Ascending aorta (tissue), 2 donors: Measurements from ENCODE around the gene NR4A3. TPM values are rescaled to one million over a fixed set of nuclear protein-coding genes. Genes with fewer than 3 reads are reported as not detected.

Experiments
- DNase-seq, 2 donors: peaks; one replicate each; pipeline ENCODE4 v3.0.0-alpha.2; 2019; ENCODE audit warnings: low spot score in 2 of 2
- H3K27ac ChIP-seq, 2 donors: fragments of 200-600 bp; sonication (generic); one replicate each; pipeline ENCODE4 v1.5.1; 2016 to 2017; ENCODE audit warnings: mild to moderate bottlenecking in 1 of 2
- H3K27me3 ChIP-seq: fragments of 200-600 bp; sonication (generic); one replicate; pipeline ENCODE4 v1.5.1; 2017
- H3K36me3 ChIP-seq, 2 donors: fragments of 200-600 bp; sonication (generic); one replicate each; pipeline ENCODE4 v1.5.1; 2016
- H3K4me1 ChIP-seq, 2 donors: fragments of 200-600 bp; sonication (generic); one replicate each; pipeline ENCODE4 v1.5.1; 2016 to 2017; ENCODE audit warnings: mild to moderate bottlenecking in 1 of 2
- H3K4me3 ChIP-seq, 2 donors: fragments of 200-600 bp; sonication (generic); one replicate each; pipeline ENCODE4 v1.5.1; 2016 to 2017; ENCODE audit warnings: mild to moderate bottlenecking in 1 of 2
- H3K9me3 ChIP-seq, 2 donors: fragments of 200-600 bp; sonication (generic); one replicate each; pipeline ENCODE4 v1.5.1; 2016
- intact Hi-C: fragments of 100-400 bp; cut with DNase I; formaldehyde crosslinking; loops from one replicate; pipeline ENCODE4 v1.15.1; 2023
- total RNA-seq: library from RNA; depleted of rRNA; stranded (reverse); fragments of >200 nt; gene quantifications from one replicate; pipeline ENCODE4 v1.1.0, GENCODE V29; 2016
- TF ChIP-seq, protein P1 (sequence below), 3 experiments: fragments of 200-600 bp in 2 of 3; fragments of 450-650 bp in 1 of 3; sonication (generic) in 2 of 3; IDR thresholded peaks; one replicate each; pipeline ENCODE4 v1.5.1; 2016 to 2019; ENCODE audit warnings: antibody characterized with exemption in 3 of 3, mild to moderate bottlenecking in 1 of 3, moderate library complexity in 1 of 3

The NR4A3 gene
- total RNA-seq, 1 donor from 2014 or later, result 21.3 TPM

GRCh38 chr9:99873531-99873930 lies 51.8 kb downstream of the NR4A3 start:
- H3K4me1 ChIP-seq, result no peaks in the 10 kb centered on the region
- TF ChIP-seq, protein P1, sequence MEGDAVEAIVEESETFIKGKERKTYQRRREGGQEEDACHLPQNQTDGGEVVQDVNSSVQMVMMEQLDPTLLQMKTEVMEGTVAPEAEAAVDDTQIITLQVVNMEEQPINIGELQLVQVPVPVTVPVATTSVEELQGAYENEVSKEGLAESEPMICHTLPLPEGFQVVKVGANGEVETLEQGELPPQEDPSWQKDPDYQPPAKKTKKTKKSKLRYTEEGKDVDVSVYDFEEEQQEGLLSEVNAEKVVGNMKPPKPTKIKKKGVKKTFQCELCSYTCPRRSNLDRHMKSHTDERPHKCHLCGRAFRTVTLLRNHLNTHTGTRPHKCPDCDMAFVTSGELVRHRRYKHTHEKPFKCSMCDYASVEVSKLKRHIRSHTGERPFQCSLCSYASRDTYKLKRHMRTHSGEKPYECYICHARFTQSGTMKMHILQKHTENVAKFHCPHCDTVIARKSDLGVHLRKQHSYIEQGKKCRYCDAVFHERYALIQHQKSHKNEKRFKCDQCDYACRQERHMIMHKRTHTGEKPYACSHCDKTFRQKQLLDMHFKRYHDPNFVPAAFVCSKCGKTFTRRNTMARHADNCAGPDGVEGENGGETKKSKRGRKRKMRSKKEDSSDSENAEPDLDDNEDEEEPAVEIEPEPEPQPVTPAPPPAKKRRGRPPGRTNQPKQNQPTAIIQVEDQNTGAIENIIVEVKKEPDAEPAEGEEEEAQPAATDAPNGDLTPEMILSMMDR (IDR thresholded peaks at IDR 0.05), result no peak
- H3K27ac ChIP-seq, result no peak overlapping the region
- H3K4me3 ChIP-seq, result no peak overlapping the region
- H3K9me3 ChIP-seq, result no peaks in the 10 kb centered on the region
- H3K36me3 ChIP-seq, result no peaks in the 10 kb centered on the region
- no peaks in the 10 kb centered on the region for H3K27me3 ChIP-seq
- no peak for DNase-seq
- intact Hi-C loops, result no loop called here

- no peaks in the 10 kb centered on the region for H3K9me3 ChIP-seq
- no peak overlapping the region for H3K27ac ChIP-seq
- no peak overlapping the region for H3K4me3 ChIP-seq
- no peak for DNase-seq
- intact Hi-C loops, result no loop called here
- no peaks in the 10 kb centered on the region for H3K4me1 ChIP-seq
- H3K27me3 ChIP-seq, result no peaks in the 10 kb centered on the region
- TF ChIP-seq, protein P1 (IDR thresholded peaks at IDR 0.05), result no peak
- H3K36me3 ChIP-seq, result no peaks in the 10 kb centered on the region
These were observed 52.4 kb downstream of the NR4A3 start for GRCh38 chr9:99873943-99874584.

DNA sequence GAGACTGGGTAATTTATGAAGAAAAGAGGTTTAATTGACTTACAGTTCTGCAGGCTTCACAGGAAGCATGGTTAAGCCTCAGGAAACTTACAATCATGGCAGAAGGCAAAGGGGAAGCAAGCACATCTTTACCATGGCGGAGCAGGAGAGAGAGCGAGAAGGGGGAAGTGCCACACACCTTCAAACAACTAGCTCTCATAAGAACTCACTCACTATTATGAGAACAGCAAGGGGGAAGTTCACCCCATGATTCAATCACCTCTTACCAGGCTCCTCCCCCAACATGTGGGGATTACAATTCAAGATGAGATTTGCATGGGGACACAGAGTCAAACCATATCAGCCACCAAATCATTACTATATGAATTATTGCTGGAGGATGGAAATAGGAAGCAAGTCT lies 54.5 kb downstream of the NR4A3 start:
- no peak for DNase-seq
- TF ChIP-seq, protein P1 (IDR thresholded peaks at IDR 0.05), result no peak
- intact Hi-C loops, result no loop called here
- H3K4me3 ChIP-seq, result no peak overlapping the region
- H3K27ac ChIP-seq, result no peak overlapping the region
- H3K27me3 ChIP-seq, result no peaks in the 10 kb centered on the region
- H3K36me3 ChIP-seq, result no peaks in the 10 kb centered on the region
- H3K4me1 ChIP-seq, result no peaks in the 10 kb centered on the region
- H3K9me3 ChIP-seq, result no peaks in the 10 kb centered on the region

GRCh38 chr9:99878651-99879050 lies 57.0 kb downstream of the NR4A3 start:
- Histone ChIP-seq H3K9me3 (no peaks in the 10 kb centered on the region), H3K4me1 (no peaks in the 10 kb centered on the region), H3K27me3 (no peaks in the 10 kb centered on the region), H3K4me3 (no peak overlapping the region), H3K27ac (no peak overlapping the region), H3K36me3 (no peaks in the 10 kb centered on the region)
- TF ChIP-seq, protein P1 (IDR thresholded peaks at IDR 0.05), result no peak
- intact Hi-C loops, result no loop called here
- DNase-seq, result no peak

DNA sequence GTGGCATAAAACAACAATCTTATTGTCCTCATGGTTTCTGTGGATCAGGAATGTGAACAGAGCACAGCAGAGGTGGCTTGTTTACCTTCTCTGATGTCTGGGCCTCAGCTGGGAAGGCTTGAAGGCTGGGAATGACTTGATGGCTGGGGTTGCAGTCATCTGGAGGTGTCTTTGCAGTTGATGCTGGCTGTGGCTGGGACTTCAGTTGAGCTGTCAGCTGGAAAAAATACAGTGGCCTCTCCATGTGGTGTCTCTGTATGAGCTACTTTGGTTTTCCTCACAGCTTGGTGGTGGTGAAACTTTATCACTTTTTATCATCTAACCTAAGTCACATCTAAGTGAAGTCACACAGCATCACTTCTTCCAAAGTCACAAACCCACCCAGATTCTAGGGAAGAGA lies 60.1 kb downstream of the NR4A3 start:
- no peak overlapping the region for H3K27ac ChIP-seq
- no peaks in the 10 kb centered on the region for H3K4me1 ChIP-seq
- no peak overlapping the region for H3K4me3 ChIP-seq
- intact Hi-C loops, result no loop called here
- H3K36me3 ChIP-seq, result no peaks in the 10 kb centered on the region
- TF ChIP-seq, protein P1 (IDR thresholded peaks at IDR 0.05), result no peak
- H3K27me3 ChIP-seq, result no peaks in the 10 kb centered on the region
- no peak for DNase-seq
- no peaks in the 10 kb centered on the region for H3K9me3 ChIP-seq

- intact Hi-C loops, result no loop called here
- no peaks in the 10 kb centered on the region for H3K27me3 ChIP-seq
- TF ChIP-seq, protein P1 (IDR thresholded peaks at IDR 0.05), result no peak
These were observed 64.1 kb downstream of the NR4A3 start for GRCh38 chr9:99885747-99886146.

More at GRCh38 chr9:99885747-99886146, 64.1 kb downstream of the NR4A3 start:
- Histone ChIP-seq H3K27ac (no peak overlapping the region), H3K9me3 (no peaks in the 10 kb centered on the region), H3K4me3 (no peak overlapping the region), H3K4me1 (no peaks in the 10 kb centered on the region), H3K36me3 (no peaks in the 10 kb centered on the region)
- DNase-seq, result no peak
